Activated CD4-positive, alpha-beta T cell treated with anti-CD3 and anti-CD28 coated beads, Interleukin-2, Interleukin-4, amounts not matched to agents 100 ng/mL and 50 ng/mL, durations not matched to agents 16 hours and 8 hours (primary cell): ENCODE data around the gene ACOXL.
A peak's percentile ranks its signal among the peaks of the same experiment; 100 is the strongest.
"Not testable (repeated sequence)": the region's sequence is repeated elsewhere in the genome, so short reads cannot be mapped to it uniquely, and the experiment has no call there.

Experiments used
- DNase-seq: peaks from one replicate; pipeline ENCODE4 v3.0.0-alpha.2; 2020; ENCODE audit warnings: low spot score

ACOXL gene

GRCh38 chr2:111061191-111061590, 328.8 kb downstream of the ACOXL start:
- DNase-seq = no peak

DNA sequence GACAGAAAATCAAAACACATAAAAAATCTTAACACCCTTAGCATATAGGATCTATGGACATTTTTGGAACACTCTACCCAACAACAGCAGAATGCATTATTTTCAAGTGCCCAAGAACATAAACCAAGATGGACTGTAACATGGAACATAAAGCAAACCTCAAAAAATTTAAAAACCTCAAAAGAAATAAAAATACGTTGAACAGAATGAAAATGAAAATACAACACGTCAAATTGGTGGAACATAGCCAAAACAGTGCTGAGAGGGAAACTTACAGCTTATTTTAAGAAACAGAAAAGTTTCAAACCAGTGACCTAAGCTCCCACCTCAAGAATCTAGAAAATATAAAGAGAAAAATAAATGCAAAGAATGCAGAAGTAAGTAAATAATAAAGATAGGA, 330.0 kb downstream of the ACOXL start:
- no peak for DNase-seq

DNA sequence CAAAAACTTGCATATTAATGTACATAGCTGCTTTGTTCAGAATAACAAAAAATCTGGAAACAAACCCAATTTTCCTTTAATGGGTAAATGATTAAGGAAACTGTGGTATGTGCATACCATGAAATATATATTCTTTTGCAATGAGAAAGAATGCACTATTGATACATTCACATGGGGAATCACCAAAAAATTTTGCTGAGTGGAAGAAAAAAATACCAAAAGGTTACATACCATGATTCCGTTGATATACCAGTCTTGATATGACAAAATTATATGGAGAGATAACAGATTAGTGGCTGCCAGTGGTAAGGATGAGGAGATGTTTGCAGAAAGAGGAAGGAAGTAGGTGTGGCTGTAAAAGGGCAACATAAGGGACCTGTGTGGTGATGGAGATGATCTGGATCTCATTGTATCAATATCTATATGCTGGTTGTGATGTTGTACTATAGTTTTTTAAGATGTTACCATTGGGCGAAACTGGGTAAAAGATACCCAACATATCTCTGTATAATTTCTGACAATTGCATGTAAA, 333.8 kb downstream of the ACOXL start:
- no peak for DNase-seq

DNA sequence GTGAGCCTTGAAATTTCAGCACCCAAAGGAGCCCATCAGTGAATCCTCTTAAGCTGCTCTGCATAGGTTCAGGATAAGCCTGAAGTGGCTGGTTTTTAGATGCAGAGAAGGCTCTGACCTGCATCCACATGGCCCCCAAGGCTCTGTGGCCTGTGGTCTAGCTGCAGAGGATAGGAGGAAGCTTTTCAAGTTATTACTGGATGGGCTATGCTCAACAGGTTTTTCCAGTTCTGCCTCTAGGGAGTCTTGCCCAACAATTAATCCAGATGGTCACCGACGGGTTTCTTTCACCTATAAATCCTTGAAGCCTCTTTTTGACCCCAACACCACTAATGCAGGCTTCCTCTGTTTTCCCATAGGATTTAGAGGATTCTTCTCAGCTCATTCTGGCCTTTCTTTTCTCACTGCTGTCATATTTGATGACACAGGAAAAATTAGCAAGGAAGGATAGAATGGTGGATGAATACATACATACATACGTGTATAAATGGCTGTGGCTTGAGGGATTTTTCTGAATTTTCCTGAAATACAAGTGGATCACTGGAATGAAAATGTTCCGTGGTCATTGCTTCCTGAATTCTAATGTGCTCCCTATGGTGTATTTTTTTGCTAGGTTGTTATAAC, 336.2 kb downstream of the ACOXL start:
- no peak for DNase-seq

DNA sequence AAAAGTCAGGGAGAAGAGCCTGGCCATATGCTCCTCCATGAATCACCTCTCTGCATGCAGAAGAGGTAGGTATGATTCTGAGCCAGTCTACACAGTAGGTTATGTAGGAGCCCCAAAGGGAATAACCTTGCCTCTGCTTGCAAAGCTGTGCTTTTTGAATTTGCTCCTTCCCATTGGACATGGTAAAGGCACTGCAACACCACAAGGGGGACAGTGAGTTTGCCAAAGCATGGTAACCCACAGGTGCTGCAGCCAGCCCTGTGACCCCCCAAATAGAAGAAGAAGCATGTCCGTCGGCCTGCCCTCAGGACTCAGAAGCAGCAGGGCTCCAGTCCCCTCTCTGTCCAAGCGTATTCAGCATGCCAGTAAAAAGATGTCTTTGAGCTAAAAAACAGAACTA, 337.3 kb downstream of the ACOXL start:
- DNase-seq = no peak

DNA sequence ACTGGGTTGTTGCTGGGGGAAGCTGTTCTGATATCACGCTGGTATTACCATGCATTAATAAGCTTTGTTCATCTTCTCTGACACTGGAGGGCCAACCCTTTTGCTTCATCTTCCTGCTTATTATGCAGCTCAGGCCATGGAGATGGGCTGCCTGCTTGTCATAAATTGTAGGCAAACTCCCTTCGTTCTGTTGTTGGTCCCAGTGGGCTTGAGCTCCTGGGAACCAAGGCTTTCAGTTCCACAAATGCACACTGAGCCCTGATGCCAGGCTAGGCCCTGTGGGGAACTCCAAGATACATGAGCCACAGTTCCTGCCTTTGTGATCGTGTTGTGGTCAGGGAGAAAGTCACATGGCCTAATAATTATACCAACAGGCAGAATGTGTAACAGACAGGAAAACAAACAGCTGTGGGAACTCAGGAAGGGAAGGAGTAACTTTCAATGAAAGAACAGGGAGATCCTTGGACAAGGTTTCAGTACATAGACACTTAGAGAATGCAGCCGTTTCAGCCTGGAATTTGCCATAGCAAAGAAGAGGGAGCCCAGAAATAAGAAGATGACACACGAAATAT, 339.3 kb downstream of the ACOXL start:
- DNase-seq = no peak

GRCh38 chr2:111072220-111072871, 340.0 kb downstream of the ACOXL start:
- no peak for DNase-seq

DNA sequence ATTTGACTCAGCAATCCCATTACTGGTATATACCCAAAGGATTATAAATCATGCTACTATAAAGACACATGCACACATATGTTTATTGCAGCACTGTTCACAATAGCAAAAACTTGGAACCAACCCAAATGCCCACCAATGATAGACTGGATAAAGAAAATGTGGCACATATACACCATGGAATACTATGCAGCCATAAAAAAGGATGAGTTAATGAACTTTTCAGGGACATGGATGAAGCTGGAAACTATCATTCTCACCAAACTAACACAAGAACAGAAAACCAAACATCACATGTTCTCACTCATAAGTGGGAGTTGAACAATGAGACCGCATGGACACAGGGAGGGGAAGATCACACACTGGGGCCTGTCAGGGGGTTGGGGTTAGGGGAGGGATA, 350.3 kb downstream of the ACOXL start:
- DNase-seq = not testable (repeated sequence)

- DNase-seq = peak; percentile 80
Observed at GRCh38 chr2:111091811-111092211, 359.4 kb downstream of the ACOXL start.

GRCh38 chr2:111094691-111095090, 362.3 kb downstream of the ACOXL start:
- no peak for DNase-seq

DNA sequence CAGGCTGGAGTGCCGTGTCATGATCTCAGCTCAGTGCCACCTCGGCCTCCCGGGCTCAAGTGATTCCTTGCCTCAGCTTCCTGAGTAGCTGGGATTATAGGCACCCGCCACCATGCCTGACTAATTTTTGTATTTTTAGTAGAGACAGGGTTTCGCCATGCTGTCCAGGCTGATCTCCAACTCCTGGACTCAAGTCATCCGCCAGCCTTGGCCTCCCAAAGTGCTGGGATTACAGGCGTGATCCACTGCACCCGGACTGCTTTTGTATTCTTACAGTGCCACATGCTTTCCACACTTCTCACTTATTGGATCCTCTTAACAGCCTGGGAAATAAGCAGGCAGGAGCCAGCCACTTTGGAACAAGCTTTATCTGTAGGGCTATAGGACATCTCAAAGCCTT, 363.1 kb downstream of the ACOXL start:
- DNase-seq = no peak

DNA sequence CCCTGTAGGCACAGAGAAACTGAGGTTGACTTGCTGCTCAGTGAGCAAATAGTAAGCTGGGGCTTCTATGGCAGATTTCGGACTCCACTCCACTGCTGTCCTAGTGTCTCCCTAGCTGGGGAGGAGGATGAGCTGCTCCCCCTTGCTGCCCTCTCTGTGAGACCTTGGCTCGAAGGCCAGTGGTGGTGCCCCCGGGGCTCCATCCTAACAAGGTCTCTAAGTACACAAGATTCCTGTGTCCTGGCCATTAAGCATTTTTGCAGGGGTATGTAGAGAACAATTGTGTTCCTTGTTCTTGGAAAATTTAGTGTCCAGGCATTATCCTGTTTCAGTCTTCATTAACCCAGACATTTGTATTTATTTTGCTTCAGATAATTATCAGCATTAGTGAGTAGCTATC, 367.0 kb downstream of the ACOXL start:
- DNase-seq = no peak

GRCh38 chr2:111100087-111100764, 367.9 kb downstream of the ACOXL start:
- DNase-seq = no peak

DNA sequence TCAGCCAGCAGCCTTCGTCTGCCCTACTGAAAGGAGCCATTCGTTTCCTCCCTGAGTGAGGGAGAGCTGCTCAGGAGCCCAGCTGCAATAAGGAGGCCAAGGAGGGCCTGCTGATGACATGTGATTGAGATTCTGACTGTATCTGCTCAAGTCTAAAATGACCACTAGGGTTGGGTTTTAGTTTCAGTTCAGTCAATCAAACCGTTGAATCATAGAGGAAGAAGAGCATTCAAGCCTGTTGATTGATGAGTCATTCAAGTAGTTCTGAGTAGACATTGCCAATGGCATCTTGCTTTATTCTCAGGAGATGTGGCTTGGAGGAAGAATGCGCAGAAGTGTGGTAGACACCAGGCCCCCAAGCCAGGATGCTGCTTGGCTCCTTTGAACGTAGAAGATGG, 368.4 kb downstream of the ACOXL start:
- DNase-seq = peak; percentile 85

- no peak for DNase-seq
Observed at GRCh38 chr2:111101592-111101991, 369.2 kb downstream of the ACOXL start.

- DNase-seq = no peak
Observed at GRCh38 chr2:111102216-111102615, 369.8 kb downstream of the ACOXL start.

DNA sequence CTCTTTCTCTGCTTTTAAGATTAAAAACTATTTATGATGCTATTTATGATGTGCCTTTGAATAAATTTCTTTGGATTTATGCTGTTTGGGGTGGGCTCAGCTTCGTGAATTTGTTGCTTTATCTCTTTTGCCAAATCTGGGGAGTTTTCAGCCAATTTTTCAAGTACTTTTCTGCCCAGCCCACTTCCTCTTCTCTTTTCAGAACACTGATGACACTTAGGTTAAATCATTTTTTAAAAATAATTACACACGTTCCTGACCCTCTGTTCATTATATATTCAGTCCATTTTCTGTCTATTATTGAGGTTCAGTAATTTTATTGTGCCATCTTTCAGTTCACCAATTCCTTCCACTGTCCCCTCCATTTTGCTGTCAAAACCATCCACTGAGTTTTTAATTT, 373.6 kb downstream of the ACOXL start:
- no peak for DNase-seq

DNA sequence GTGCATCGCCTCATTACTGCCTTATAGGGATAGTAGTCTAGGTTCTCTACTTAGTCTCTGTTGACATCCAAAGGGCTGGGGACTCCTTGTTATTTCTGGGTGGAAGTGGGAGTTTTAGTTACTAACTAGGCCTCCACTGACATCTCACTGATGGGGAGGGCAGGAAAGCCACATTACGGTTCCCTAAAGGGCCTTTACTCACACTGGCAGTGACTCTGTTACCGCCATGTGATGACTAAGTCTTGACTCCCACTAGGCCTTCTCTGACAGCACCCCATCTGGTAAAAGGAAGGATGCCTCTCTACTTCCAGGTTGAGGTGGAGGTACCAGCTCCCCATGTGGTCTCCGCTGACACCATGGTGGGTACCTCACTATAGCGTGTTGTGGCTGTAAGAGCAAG, 374.3 kb downstream of the ACOXL start:
- DNase-seq = no peak

DNA sequence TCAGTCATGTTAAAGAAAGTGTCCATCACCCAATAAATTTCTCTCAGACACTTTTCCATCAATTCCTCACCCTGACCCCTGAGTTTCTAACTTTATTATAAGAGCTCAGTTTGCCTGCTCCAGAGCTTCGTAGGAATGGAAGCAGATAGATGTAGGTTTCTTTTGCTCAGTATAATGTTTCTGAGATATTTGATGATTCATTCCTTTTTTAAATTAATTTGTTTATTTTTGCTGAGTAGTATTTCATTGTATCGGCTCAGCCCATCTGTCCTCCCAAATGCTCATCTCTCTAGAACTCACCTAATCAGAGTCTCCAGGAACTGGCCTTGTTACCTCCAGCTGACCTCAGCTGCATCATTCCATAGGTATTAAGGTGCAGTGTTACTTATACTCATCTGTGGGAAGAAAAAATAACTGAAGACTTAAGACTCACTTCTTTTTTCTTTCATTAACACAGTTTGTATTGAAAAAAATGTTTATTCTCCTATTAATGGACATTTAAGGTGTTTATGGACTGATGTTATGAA, 376.4 kb downstream of the ACOXL start:
- no peak for DNase-seq

- DNase-seq = no peak
Observed at GRCh38 chr2:111111101-111111755, 378.9 kb downstream of the ACOXL start.

- DNase-seq = no peak
Observed at GRCh38 chr2:111113838-111114237, 381.5 kb downstream of the ACOXL start.
